GM12801 (cell line): Measurements from ENCODE around the gene CHCHD3.

Source experiments
- TF ChIP-seq, protein P1 (sequence below): IDR thresholded peaks from one replicate; pipeline ENCODE4 v1.5.1; 2011; ENCODE audit warnings: control low read depth; ENCODE audit not compliant: insufficient read length; ENCODE audit errors: extremely low read depth

Gene CHCHD3

DNA sequence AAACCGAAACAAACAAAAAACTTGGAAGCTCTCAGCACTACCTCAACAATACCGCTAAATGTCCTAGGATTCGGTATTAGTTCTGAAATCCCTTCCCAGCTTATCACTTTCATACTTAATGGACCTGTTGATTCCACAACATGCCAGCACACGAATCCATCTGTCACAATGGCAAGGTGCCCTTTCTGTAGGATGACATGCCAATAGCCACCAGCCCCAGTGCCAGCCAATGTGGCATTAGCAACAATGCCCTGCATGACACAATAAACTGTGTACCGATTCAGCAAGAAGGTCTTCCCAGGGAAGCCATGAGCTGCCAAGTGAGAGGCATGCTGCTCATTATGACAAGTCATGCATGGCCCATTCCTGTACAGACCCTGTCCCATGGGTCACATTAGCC is 35.6 kb upstream of the CHCHD3 start:
- TF ChIP-seq, protein P1, sequence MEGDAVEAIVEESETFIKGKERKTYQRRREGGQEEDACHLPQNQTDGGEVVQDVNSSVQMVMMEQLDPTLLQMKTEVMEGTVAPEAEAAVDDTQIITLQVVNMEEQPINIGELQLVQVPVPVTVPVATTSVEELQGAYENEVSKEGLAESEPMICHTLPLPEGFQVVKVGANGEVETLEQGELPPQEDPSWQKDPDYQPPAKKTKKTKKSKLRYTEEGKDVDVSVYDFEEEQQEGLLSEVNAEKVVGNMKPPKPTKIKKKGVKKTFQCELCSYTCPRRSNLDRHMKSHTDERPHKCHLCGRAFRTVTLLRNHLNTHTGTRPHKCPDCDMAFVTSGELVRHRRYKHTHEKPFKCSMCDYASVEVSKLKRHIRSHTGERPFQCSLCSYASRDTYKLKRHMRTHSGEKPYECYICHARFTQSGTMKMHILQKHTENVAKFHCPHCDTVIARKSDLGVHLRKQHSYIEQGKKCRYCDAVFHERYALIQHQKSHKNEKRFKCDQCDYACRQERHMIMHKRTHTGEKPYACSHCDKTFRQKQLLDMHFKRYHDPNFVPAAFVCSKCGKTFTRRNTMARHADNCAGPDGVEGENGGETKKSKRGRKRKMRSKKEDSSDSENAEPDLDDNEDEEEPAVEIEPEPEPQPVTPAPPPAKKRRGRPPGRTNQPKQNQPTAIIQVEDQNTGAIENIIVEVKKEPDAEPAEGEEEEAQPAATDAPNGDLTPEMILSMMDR, result no peak

DNA sequence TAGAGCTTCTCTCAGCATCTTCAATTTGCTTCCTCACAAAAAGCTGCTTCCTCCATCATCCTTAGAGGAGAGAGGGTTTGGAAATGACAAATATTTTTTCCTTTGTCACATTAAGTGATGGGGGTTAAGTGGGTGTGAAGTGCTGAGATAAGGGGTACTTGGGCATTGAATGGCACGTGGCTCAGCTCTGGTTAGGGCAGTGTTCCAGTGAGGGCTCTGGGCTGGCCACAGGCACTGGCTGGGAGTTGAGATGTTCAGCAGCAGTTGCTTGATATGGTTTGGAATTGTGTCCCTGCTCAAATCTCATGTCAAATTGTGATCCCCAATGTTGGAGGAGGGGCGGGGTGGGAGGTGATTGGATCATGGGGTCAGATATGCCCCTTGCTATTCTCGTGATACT is 33.7 kb upstream of the CHCHD3 start:
- TF ChIP-seq, protein P1, result no peak

DNA sequence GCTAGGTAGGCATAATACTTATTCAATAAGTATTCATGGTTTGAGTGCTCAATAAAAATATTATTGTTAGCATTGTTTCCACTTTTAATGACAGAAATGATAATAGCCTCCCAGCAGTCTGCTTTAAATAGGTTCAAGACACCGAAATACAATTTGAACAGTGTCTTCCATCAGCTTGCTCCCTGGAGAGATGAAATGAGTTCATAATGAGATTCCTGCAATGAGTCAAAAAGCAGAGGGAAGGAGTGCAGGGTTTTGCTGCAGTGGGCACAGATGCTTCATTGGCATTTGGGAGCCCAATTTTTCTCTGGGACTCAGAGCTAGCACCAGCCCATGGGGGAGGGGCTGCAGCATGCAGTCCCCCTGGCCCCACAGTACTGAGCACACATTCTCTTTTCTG is 32.6 kb upstream of the CHCHD3 start:
- TF ChIP-seq, protein P1, result no peak

DNA sequence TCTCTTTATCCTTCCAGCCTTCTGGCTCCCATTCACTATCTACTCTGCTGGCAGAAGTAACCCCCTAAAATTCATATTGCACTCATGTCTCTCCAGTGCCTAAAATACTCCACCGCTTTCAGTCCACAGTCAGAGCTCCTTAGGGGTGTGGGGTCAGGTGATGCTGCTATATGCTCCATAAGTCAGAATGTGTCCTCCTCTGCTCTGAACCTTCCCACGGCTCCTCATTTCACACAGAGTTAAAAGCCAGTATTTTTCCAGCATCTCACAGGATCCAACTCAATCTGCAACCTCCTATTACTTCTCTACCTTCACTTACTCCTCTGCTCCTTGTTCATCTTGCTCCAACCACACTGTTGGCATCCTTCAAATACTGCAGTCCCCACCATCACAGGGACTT is 31.1 kb upstream of the CHCHD3 start:
- TF ChIP-seq, protein P1, result no peak

DNA sequence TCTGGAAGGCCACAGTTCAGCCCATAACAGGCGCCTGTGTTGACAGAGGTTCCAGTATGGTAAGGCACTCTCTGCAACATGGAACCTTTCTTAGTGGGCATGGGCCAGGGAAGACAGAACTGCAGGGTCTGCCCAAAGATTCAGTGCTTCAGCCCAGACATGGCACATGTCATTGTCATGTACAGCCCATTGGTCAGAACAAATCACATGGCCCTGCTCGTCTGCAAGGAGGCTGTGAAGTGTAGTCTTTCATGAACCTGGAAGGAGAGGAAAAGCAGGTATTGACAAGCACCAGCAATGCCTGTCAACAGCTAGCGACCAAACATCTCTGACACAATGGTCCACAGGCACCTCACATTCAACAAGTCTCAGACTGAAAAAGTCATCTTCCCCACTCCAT is 30.4 kb upstream of the CHCHD3 start:
- TF ChIP-seq, protein P1, result no peak

DNA sequence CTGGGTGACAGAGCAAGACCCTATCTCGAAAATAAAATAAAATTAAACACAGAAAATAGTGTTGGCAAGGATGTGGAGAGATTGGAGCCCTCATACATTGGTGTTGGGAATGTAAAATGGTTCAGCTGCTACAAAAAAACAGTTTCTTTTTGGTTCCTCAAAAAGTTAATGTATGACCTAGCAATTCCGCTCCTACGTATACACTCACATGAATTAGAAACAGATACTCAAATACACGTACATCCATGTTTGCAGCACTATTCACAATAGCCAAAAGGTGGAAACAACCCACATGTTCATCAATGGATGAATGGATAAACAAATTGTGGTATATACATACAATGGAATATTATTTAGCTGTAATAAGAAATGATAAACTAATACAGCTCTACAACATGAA is 28.4 kb upstream of the CHCHD3 start:
- TF ChIP-seq, protein P1, result no peak

DNA sequence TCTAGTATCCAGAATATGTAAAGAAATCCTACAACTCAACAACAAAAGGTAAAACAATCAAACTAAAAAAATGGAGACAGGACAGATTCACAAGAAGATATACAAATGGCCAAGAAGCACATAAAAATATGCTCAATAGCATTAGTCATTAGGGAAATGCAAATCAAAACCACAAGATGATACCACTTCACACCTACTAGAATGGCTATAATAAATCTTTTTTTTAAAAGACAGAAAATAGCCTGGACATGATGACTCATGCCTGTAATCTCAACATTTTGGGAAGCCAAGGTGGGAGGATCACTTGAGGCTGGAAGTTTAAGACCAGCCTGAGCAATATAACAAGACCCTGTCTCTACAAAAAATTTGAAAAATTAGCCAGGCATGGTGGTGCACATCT is 27.9 kb upstream of the CHCHD3 start:
- TF ChIP-seq, protein P1, result no peak

DNA sequence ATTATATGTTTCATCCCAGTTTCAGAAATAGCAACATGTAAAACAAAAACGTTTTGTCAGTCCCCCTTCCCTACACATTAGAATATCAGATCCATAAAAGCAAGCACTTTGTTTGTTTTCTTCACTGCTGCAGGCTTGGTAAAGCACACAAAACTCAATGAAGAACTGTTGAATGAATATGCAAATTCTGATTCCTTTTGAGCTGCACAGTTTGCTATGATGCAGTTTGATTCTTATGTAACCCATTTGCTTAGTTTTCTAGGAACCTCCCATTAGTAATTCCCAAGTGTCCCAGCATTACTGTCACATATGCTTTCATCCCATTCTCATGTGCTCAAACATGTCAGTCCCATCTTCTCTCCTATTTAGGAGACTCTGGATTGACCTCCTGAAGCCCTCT is 26.1 kb upstream of the CHCHD3 start:
- TF ChIP-seq, protein P1, result no peak
